H1 (cell line): ENCODE data around the gene STK33. TPM values are rescaled to one million over a fixed set of nuclear protein-coding genes. Genes with fewer than 3 reads are reported as not detected.

Experiments used
- ATF2 ChIP-seq: IDR thresholded peaks from 2 replicates; pipeline ENCODE4 v1.6.1; 2012; ENCODE audit warnings: low read length, inconsistent platforms
- BACH1 ChIP-seq: IDR thresholded peaks from 2 replicates; pipeline ENCODE4 v1.6.1; 2012; ENCODE audit warnings: low read length, improper control_type of control experiment
- SUZ12 ChIP-seq: fragments of 200-600 bp; sonication (generic); IDR thresholded peaks from 2 replicates; pipeline ENCODE4 v1.6.1; 2012; ENCODE audit warnings: mild to moderate bottlenecking, inconsistent platforms, low read length, moderate library complexity, mixed read lengths
- polyA plus RNA-seq, 7 experiments: library from polyadenylated mRNA; depleted of rRNA in 3 of 7; stranded (reverse) in 5 of 7; unstranded in 2 of 7; fragments of >200 nt in 5 of 7; fragments of 200-250 nt in 2 of 7; gene quantifications; 1 replicate in 5 of 7; 2 replicates in 1 of 7; 4 replicates in 1 of 7; pipeline versions ENCODE4 v1.2.1 to v1.2.3, GENCODE V29; 2011 to 2013; ENCODE audit warnings: missing spikeins in 2 of 7, mixed read lengths in 2 of 7
- total RNA-seq: library from RNA; stranded (reverse); fragmentation: NEBNext Ultra II Directional; extraction: Animal tissue kit (Norgen Biotek cat#: 25700); gene quantifications from 2 replicates; pipeline ENCODE4 v1.2.1, GENCODE V29; 2021

Gene STK33
- total and polyA plus RNA-seq, 2 of the 8 experiments (the other 6 are each of a cell fraction or from before 2014, with no cell fraction given), result 8.8 to 25.1 TPM

GRCh38 chr11:8531982-8532381 lies 62.0 kb downstream of the STK33 start (continued):
- TF ChIP-seq ATF2 (no peak), SUZ12 (no peak), BACH1 (no peak)
